ENCODE measurements around the gene TCOF1. TPM values are rescaled to one million over a fixed set of nuclear protein-coding genes. Genes with fewer than 3 reads are reported as not detected.
A peak's percentile ranks its signal among the peaks of the same experiment; 100 is the strongest.

TCOF1 gene
- total and polyA plus RNA-seq, 5 experiments from 2014 or later, result 1.8 to 64.6 (median 24.7) TPM

- peaks cover 16 to 46% (median 37%) of the 10 kb centered on the region in 4 donors for H3K4me1 Mint-ChIP-seq
- peak overlapping the region; percentile 98 to 100 (median 100) for H3K27ac Mint-ChIP-seq
- peaks cover 0 to 1% (median 0%) of the 10 kb centered on the region in 9 donors for H3K9me3 Mint-ChIP-seq
- H3K27me3 Mint-ChIP-seq, result no peaks in the 10 kb centered on the region
- POLR2A ChIA-PET, result interaction anchor here (0.9 to 1.2 kb wide), 2 partner anchors 36 to 91 kb away, joined by 3 to 4 read pairs; partner anchors contain the start of genes CD74 and TCOF1
- DNase-seq, result no peak
- no peak for ATAC-seq
- peaks cover 14 to 56% (median 20%) of the 10 kb centered on the region in 3 donors for H3K36me3 Mint-ChIP-seq
- H3K4me3 Mint-ChIP-seq, result peak overlapping the region; percentile 88 to 100 (median 97)
Observed at GRCh38 chr5:150448334-150448733, 90.8 kb downstream of the TCOF1 start.

- Mint-ChIP-seq H3K4me3 (peak overlapping the region; percentile 88 to 100 (median 97)), H3K36me3 (peaks cover 14 to 49% (median 20%) of the 10 kb centered on the region in 3 donors), H3K27me3 (no peaks in the 10 kb centered on the region), H3K4me1 (peaks cover 16 to 46% (median 33%) of the 10 kb centered on the region in 4 donors), H3K27ac (peak overlapping the region; percentile 98 to 100 (median 100)), H3K9me3 (peaks cover 0 to 1% (median 0%) of the 10 kb centered on the region in 9 donors)
- POLR2A ChIA-PET, result interaction anchor here (0.5 to 2.7 kb wide), 17 partner anchors 9 to 1322 kb away, joined by 3 to 56 read pairs (median 5); partner anchors contain the start of genes CD74, DCTN4, GM2A and HMGXB3
- ATAC-seq (peak; percentile 27 to 44), DNase-seq (no peak)
Observed at GRCh38 chr5:150448952-150449516, 91.5 kb downstream of the TCOF1 start.

Other genes starting within 250 kb of the TCOF1 start
- under 1 TPM; 0.47 to 0.49 TPM for gene PDGFRB, start 201.9 kb upstream of the TCOF1 start, total RNA-seq
- under 1 TPM in 2 of 3 donors, not detected in 1; 0.31 to 0.57 TPM for gene PDGFRB, start 201.9 kb upstream of the TCOF1 start, polyA plus RNA-seq
- gene CDX1, start 190.9 kb upstream of the TCOF1 start, total RNA-seq, result not detected
- not detected for gene CDX1, start 190.9 kb upstream of the TCOF1 start, polyA plus RNA-seq
- not detected for gene SLC6A7, start 167.6 kb upstream of the TCOF1 start, total RNA-seq
- gene SLC6A7, start 167.6 kb upstream of the TCOF1 start, polyA plus RNA-seq, result not detected
- not detected for gene CAMK2A, start 67.9 kb upstream of the TCOF1 start, total RNA-seq
- gene CAMK2A, start 67.9 kb upstream of the TCOF1 start, polyA plus RNA-seq, result not detected
- not detected for gene ARSI, start 54.8 kb upstream of the TCOF1 start, total RNA-seq
- not detected for gene ARSI, start 54.8 kb upstream of the TCOF1 start, polyA plus RNA-seq
- 100 to 1,000 TPM; 288 to 293 TPM for gene CD74, start 55.2 kb downstream of the TCOF1 start, total RNA-seq
- gene CD74, start 55.2 kb downstream of the TCOF1 start, polyA plus RNA-seq, result 100 to 1,000 TPM; 310 to 415 (median 407) TPM
- 1,000 to 10,000 TPM; 5,539 to 5,586 TPM for gene RPS14, start 92.0 kb downstream of the TCOF1 start, total RNA-seq
- over 10,000 TPM in 2 of 3 donors, 1,000 to 10,000 TPM in 1; 9,910 to 11,694 (median 11,598) TPM for gene RPS14, start 92.0 kb downstream of the TCOF1 start, polyA plus RNA-seq
- gene NDST1, start 150.4 kb downstream of the TCOF1 start, total RNA-seq, result under 1 TPM; 0.55 to 0.81 TPM
- under 1 TPM in 1 of 3 donors, not detected in 2; 0.54 TPM for gene NDST1, start 150.4 kb downstream of the TCOF1 start, polyA plus RNA-seq

Data from naive thymus-derived CD8-positive, alpha-beta T cell (primary cell).